Glomerular visceral epithelial cell (primary cell): ENCODE data around the gene FAM174A.

ENCODE experiments used
- DNase-seq: peaks from one replicate; pipeline ENCODE4 v3.0.0-alpha.2; 2016; ENCODE audit errors: extremely low spot score

The FAM174A gene

DNA sequence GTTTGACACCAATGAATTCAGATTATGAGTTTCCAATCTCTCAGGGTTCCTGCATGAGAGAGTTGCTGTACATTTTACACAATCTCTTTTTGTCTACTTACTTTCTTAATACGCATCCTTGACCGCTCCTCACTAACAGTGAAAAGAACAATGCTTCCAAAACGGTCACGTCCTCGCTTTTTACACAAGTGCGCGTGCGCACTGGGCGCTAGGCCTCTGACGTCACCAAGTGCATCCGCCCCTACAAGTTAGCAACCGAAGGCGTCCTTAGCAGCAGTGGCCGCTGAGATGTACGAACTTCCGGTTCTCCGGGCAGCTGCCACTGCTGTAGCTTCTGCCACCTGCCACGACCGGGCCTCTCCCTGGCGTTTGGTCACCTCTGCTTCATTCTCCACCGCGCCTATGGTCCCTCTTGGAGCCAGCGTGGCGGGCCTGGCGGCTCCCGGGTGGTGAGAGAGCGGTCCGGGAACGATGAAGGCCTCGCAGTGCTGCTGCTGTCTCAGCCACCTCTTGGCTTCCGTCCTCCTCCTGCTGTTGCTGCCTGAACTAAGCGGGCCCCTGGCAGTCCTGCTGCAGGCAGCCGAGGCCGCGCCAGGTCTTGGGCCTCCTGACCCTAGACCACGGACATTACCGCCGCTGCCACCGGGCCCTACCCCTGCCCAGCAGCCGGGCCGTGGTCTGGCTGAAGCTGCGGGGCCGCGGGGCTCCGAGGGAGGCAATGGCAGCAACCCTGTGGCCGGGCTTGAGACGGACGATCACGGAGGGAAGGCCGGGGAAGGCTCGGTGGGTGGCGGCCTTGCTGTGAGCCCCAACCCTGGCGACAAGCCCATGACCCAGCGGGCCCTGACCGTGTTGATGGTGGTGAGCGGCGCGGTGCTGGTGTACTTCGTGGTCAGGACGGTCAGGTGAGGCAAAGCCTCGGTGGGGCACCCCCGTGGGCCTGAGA lies at the start of gene FAM174A:
Gene FAM174A, plus strand, starts transcription at position 315 of the 946 bp plus-strand sequence. Its CDS starts 157 bp downstream, at position 472.
- DNase-seq: peak; percentile 98

- DNase-seq: no peak
Observed at GRCh38 chr5:100493996-100494395, 41.2 kb upstream of the FAM174A start.

DNA sequence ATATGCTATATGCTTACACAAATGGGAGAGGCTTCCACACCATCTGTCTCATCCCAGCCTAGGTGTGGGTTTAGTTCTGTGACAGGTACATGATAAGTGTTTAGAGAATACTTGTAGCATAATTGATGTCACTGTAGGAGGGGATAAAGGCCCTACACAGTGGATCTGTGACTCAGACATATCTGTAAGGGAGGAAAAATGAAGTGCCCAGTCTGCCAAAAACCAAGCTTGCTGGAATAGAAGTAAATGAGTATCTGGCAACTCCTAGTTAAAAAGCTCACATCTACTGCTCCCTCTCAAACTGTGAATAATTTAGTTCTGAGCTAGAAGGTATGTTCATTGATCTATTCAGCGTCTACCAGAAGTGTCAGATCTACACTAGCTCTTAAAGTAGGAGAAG lies 38.9 kb upstream of the FAM174A start:
- DNase-seq: no peak

GRCh38 chr5:100502684-100503083 lies 32.5 kb upstream of the FAM174A start:
- DNase-seq: no peak

GRCh38 chr5:100505984-100506670 lies 29.0 kb upstream of the FAM174A start:
- peak; percentile 75 for DNase-seq

GRCh38 chr5:100516285-100516684 lies 18.9 kb upstream of the FAM174A start:
- DNase-seq: no peak

DNA sequence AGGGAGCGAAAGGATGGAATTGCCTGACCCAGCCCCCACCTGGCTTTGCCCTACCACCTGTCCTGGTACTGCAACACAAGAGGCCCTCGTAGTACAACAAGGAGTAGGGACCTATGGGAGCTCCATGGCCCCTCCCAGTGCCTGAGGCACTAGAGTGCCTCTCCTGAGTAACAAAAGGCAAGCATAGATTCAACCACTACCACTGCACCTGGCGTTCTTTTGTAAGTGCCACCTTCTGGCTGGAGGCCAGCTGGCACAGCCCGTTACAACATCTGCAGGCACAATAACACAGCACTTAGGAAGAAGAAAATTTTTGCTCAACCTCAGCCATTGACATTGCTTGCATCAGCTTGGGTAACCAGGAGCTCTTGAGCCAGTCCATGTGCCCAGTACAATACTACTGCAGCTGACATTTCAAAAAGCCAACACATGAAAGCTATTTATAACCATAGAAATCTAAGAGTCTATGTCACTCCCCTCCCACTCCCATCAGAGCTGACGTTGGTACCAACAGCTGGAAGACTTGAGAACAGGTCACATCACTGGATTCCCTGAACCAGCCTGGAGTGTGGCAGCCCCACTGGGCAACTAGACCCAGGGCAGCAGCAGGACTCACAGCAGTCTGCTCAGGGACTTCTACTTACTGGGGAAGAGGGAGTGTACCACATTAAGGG lies 17.7 kb upstream of the FAM174A start:
- DNase-seq: no peak

- no peak for DNase-seq
Observed at GRCh38 chr5:100518377-100518776, 16.8 kb upstream of the FAM174A start.

- no peak for DNase-seq
Observed at GRCh38 chr5:100519075-100519474, 16.1 kb upstream of the FAM174A start.

- no peak for DNase-seq
Observed at GRCh38 chr5:100520348-100520747, 14.8 kb upstream of the FAM174A start.

GRCh38 chr5:100537946-100538345 lies 2.8 kb downstream of the FAM174A start:
- DNase-seq: no peak

GRCh38 chr5:100539519-100539918 lies 4.3 kb downstream of the FAM174A start:
- DNase-seq: no peak

DNA sequence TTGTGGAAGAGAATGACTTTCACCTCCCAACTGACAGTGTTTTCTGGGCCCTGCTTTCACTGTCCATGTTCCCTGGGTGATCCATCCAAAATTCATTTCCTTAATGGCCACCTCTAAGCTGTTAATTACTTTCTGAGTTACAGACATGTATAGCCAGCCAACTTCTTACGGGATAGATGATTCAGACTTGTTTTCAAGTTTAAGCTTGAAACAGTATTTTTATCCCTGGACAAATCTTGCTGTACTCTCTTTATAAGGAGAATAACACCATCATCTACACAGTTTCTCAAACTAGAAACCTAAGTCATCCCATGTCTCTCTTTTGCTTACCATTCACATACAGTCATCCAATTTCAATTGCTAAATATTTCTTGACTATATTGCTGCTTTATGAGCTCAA lies 6.9 kb downstream of the FAM174A start:
- DNase-seq: no peak

- no peak for DNase-seq
Observed at GRCh38 chr5:100546001-100546400, 10.8 kb downstream of the FAM174A start.

- peak; percentile 27 for DNase-seq
Observed at GRCh38 chr5:100550531-100551051, 15.4 kb downstream of the FAM174A start.

GRCh38 chr5:100551183-100551582 lies 16.0 kb downstream of the FAM174A start:
- no peak for DNase-seq

GRCh38 chr5:100553209-100553608 lies 18.0 kb downstream of the FAM174A start:
- no peak for DNase-seq

GRCh38 chr5:100560860-100561259 lies 25.7 kb downstream of the FAM174A start:
- no peak for DNase-seq

- no peak for DNase-seq
Observed at GRCh38 chr5:100562821-100563220, 27.6 kb downstream of the FAM174A start.

- DNase-seq: no peak
Observed at GRCh38 chr5:100566382-100567141, 31.4 kb downstream of the FAM174A start.

- no peak for DNase-seq
Observed at GRCh38 chr5:100574716-100575115, 39.5 kb downstream of the FAM174A start.
